Adrenal gland (tissue), 19 donors: Measurements from ENCODE around the gene CFD. TPM values are rescaled to one million over a fixed set of nuclear protein-coding genes. Genes with fewer than 3 reads are reported as not detected.

Experiments
- DNase-seq, 7 donors: peaks; one replicate each; pipeline ENCODE4 v3.0.0-alpha.2; 2019 to 2020
- H3K27ac ChIP-seq, 5 donors: fragments of 200-600 bp; sonication (generic) in 4 of 5; 1 replicate in 3 of 5; 2 replicates in 2 of 5; pipeline versions ENCODE4 v1.5.1 to v1.8.0; 2016 to 2020; ENCODE audit warnings: mild to moderate bottlenecking in 1 of 5
- H3K27me3 ChIP-seq: fragments of 200-600 bp; 2 replicates; pipeline ENCODE4 v1.8.0; 2021
- H3K36me3 ChIP-seq, 2 donors: fragments of 200-600 bp; replicated peaks in 1 of 2; 1 replicate in 1 of 2; 2 replicates in 1 of 2; pipeline versions ENCODE4 v1.5.1 to v1.8.0; 2018 to 2022
- H3K4me1 ChIP-seq, 2 donors: fragments of 200-600 bp; replicated peaks in 1 of 2; 1 replicate in 1 of 2; 2 replicates in 1 of 2; pipeline versions ENCODE4 v1.5.1 to v1.8.0; 2018 to 2021
- H3K4me3 ChIP-seq, 4 donors: fragments of 200-600 bp; sonication (generic) in 3 of 4; one replicate each; pipeline ENCODE4 v1.5.1; 2016 to 2018
- H3K9me3 ChIP-seq, 3 donors: fragments of 200-600 bp; sonication (generic) in 1 of 3; replicated peaks in 1 of 3; 1 replicate in 2 of 3; 2 replicates in 1 of 3; pipeline versions ENCODE4 v1.5.1 to v1.8.0; 2016 to 2021
- CTCF ChIP-seq, 6 experiments: fragments of 450-650 bp in 4 of 6; fragments of 200-600 bp in 2 of 6; sonication (generic) in 1 of 6; IDR thresholded peaks; 1 replicate in 5 of 6; 2 replicates in 1 of 6; pipeline versions ENCODE4 v1.5.1 to v1.8.0; 2016 to 2021; ENCODE audit warnings: antibody characterized with exemption in 6 of 6, mild to moderate bottlenecking in 2 of 6, moderate library complexity in 1 of 6
- POLR2A ChIP-seq, 2 donors: fragments of 450-650 bp; IDR thresholded peaks; one replicate each; pipeline ENCODE4 v1.6.1; 2017; ENCODE audit warnings: antibody characterized with exemption in 2 of 2, mild to moderate bottlenecking in 2 of 2, moderate library complexity in 1 of 2
- WGBS, 4 donors: extraction: QIAGEN DNeasy Blood & Tissue Kit in 2 of 4; methylation state at CpG; one replicate each; pipeline versions ENCODE4 v1.1.5 to v1.1.7; 2013 to 2017; 5-methylcytosine and 5-hydroxymethylcytosine counted together
- intact Hi-C, 2 donors: fragments of 100-400 bp; cut with DNase I; formaldehyde crosslinking; loops; one replicate each; pipeline versions ENCODE4 v1.14.1 to v1.15.0; 2022 to 2023
- long read RNA-seq, 10 donors: library from polyadenylated mRNA in 3 of 10; unstranded in 2 of 10; stranded (forward) in 1 of 10; transcript quantifications; one replicate each; pipeline ENCODE4 v2.0.0 and lab custom pipeline, GENCODE V29; 2021 to 2026
- polyA plus RNA-seq, 3 donors: library from polyadenylated mRNA; stranded (reverse); fragments of 200-250 nt in 2 of 3; fragments of 350-450 nt in 1 of 3; fragmentation: Illumina TruSeq in 1 of 3; extraction: RNeasy Lipid Tissue Mini Kit (QIAGEN cat#74804) in 1 of 3; gene quantifications; one replicate each; pipeline ENCODE4 v1.2.3, GENCODE V29; 2013 to 2014
- total RNA-seq, 9 donors: library from RNA; depleted of rRNA in 4 of 9; stranded (reverse); fragments of >200 nt in 4 of 9; fragments of 120-200 nt in 1 of 9; fragmentation: NEBNext Ultra II Directional in 1 of 9; extraction: Animal tissue kit (Norgen Biotek cat#: 25700) in 1 of 9; gene quantifications; one replicate each; pipeline versions ENCODE4 v1.1.0 to v1.2.4, GENCODE V29; 2013 to 2023
- donor health status: healthy with polysubstance abuse.
- donor health status: Bipolar disorder and iron deficiency.
- donor health status: DM: yes; HTN: yes; CAD: no.
- donor health status: DM: no; HTN: no; CAD: no.
- donor health status: DM: no; HTN: no; CAD: no.
- donor health status: DM: yes; HTN: yes; CAD: no.

The CFD gene
- total RNA-seq (100 to 1,000 TPM in 3 of 9 donors, 10 to 100 TPM in 5, 1 to 10 TPM in 1; 1.2 to 176 (median 62.4) TPM), polyA plus RNA-seq (100 to 1,000 TPM in 1 of 3 donors, 10 to 100 TPM in 1, under 1 TPM in 1; 0.92 to 466 (median 47.8) TPM)
- long read RNA-seq, donor 1 = 0 reads
- long read RNA-seq, donor 2 = 0 reads
- long read RNA-seq, donor 3 = 0 reads
- long read RNA-seq, donor 4, transcript CFD-201 (5 exons, 1,201 nt) = major isoform, 41 of 42 reads
- long read RNA-seq, donor 4, partial matches to known transcripts = 1 of 42 reads
- long read RNA-seq, donor 4, other reads (novel, unspliced or antisense) = 0 of 42 reads
- long read RNA-seq, donor 5, transcript CFD-201 (5 exons, 1,201 nt) = major isoform, 66 of 71 reads
- long read RNA-seq, donor 5, partial matches to known transcripts = 3 of 71 reads
- long read RNA-seq, donor 5, other reads (novel, unspliced or antisense) = 2 of 71 reads
- long read RNA-seq, donor 6, transcript CFD-201 (5 exons, 1,201 nt) = major isoform, 41 of 42 reads
- long read RNA-seq, donor 6, partial matches to known transcripts = 1 of 42 reads
- long read RNA-seq, donor 6, other reads (novel, unspliced or antisense) = 0 of 42 reads
- long read RNA-seq, donor 7, partial matches to known transcripts = 0 of 1 reads
- long read RNA-seq, donor 7, other reads (novel, unspliced or antisense) = 0 of 1 reads
- long read RNA-seq, donor 8, partial matches to known transcripts = 0 of 2 reads
- long read RNA-seq, donor 8, other reads (novel, unspliced or antisense) = 0 of 2 reads
- long read RNA-seq, donor 9 = 0 reads
- long read RNA-seq, donor 10 = 0 reads

GRCh38 chr19:858868-859843 lies at the start of gene CFD:
CFD (plus strand) TSS chr19:859664; CDS start chr19:859690, 26 bp downstream.
- peak in 1 of 2 donors; percentile 45 for TF ChIP-seq POLR2A (IDR thresholded peaks at IDR 0.05)
- TF ChIP-seq CTCF (IDR thresholded peaks at IDR 0.05) = no peak
- WGBS, 4 donors = 31 to 48% (median 42%) methylated on average over 10 to 24 of the region's 24 CpGs
- Histone ChIP-seq H3K9me3 (no peaks in the 10 kb centered on the region), H3K27ac (peak within 1 kb of the TSS in 2 of 5 donors; percentile 41 to 72), H3K4me3 (peak within 1 kb of the TSS in 1 of 4 donors; percentile 46), H3K27me3 (peaks cover 9% of the 10 kb centered on the region), H3K36me3 (no peaks in the 10 kb centered on the region), H3K4me1 (peaks cover 6 to 9% of the 10 kb centered on the region in 2 donors)
- peak in 3 of 7 donors; percentile 45 to 59 (median 57) for DNase-seq
- intact Hi-C loops = loop anchor here in 1 of 2 donors (10.0 kb wide), 1 partner anchor 84 kb away; no protein-coding TSS in a partner anchor

- Histone ChIP-seq H3K27me3 (no peaks in the 10 kb centered on the region), H3K36me3 (peaks cover 0 to 70% of the 10 kb centered on the region in 2 donors), H3K4me3 (no peak overlapping the region), H3K9me3 (no peaks in the 10 kb centered on the region), H3K27ac (no peak overlapping the region), H3K4me1 (no peaks in the 10 kb centered on the region)
- intact Hi-C loops = no loop called here
- TF ChIP-seq POLR2A (IDR thresholded peaks at IDR 0.05) (no peak), CTCF (IDR thresholded peaks at IDR 0.05) (no peak)
- DNase-seq = peak in 3 of 7 donors; percentile 42 to 61 (median 54)
- WGBS, 4 donors = 66 to 74% (median 72%) methylated on average over 17 to 30 of the region's 30 CpGs
Observed at GRCh38 chr19:810077-810855, 49.2 kb upstream of the CFD start.

GRCh38 chr19:810883-811489 lies 48.5 kb upstream of the CFD start:
- WGBS, 4 donors = 84 to 87% (median 86%) methylated on average over 17 to 25 of the region's 25 CpGs
- intact Hi-C loops = no loop called here
- H3K4me3 ChIP-seq = no peak overlapping the region
- DNase-seq = peak in 1 of 7 donors; percentile 30
- no peak overlapping the region for H3K27ac ChIP-seq
- no peaks in the 10 kb centered on the region for H3K27me3 ChIP-seq
- peaks cover 0 to 62% of the 10 kb centered on the region in 2 donors for H3K36me3 ChIP-seq
- H3K9me3 ChIP-seq = no peaks in the 10 kb centered on the region
- no peaks in the 10 kb centered on the region for H3K4me1 ChIP-seq
- TF ChIP-seq CTCF (IDR thresholded peaks at IDR 0.05) = no peak
